ENCODE measurements around the gene ORAI3.

ORAI3 gene

DNA sequence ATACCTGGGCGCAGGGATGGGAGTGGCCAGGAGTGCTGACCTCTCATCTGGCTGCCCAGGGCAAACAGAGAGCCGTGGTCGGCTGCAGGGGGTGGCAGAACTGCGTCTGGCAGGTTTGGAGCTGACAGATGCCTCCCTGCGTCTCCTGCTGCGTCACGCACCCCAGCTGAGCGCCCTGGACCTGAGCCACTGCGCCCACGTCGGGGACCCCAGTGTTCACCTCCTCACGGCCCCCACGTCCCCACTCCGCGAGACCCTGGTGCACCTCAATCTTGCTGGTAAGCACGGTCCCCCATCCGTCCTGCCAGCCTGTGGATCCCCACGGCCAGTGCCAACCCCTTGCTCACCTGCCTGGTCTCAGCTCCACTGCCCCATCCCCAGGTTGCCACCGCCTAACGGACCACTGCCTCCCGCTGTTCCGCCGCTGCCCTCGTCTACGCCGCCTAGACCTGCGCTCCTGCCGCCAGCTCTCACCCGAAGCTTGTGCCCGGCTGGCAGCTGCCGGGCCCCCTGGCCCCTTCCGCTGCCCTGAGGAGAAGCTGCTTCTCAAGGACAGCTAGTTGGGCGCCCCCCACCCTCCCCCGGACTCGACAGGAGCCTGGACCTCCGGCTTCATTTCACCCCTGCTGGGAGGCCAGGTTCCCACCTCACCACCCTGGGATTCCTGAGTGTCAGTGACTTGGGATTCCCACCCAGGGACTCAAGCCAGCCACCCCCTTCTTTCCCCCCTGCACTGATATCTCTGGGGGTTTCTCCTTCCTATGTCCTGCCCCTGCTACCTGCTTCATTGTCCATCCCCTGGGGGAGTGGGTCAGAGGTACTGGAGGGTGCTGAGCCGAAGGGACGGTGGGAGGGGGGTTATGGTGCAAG, 2.0 kb upstream of the ORAI3 start:
- H3K4me3 ChIP-seq (ENCODE audit: low read depth, low read length), result no peak overlapping the region

DNA sequence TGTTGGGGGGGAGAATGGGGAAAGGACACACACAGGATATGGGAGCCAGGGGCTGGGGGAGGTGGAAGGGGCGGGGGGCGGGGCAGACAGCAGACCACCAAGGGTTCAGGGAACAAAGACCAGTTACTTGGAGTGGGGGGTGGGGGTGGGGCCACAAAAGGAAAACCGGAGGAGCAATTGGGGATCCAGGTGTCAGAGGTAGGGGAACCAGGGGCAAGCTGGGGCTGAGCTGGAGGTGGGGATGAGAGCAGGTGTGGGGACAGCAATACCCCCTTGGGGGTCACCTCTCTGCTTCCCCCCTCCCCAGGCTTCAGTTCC, 1.4 kb upstream of the ORAI3 start:
- H3K4me3 ChIP-seq (ENCODE audit: low read depth, low read length), result peak overlapping the region; percentile 36

DNA sequence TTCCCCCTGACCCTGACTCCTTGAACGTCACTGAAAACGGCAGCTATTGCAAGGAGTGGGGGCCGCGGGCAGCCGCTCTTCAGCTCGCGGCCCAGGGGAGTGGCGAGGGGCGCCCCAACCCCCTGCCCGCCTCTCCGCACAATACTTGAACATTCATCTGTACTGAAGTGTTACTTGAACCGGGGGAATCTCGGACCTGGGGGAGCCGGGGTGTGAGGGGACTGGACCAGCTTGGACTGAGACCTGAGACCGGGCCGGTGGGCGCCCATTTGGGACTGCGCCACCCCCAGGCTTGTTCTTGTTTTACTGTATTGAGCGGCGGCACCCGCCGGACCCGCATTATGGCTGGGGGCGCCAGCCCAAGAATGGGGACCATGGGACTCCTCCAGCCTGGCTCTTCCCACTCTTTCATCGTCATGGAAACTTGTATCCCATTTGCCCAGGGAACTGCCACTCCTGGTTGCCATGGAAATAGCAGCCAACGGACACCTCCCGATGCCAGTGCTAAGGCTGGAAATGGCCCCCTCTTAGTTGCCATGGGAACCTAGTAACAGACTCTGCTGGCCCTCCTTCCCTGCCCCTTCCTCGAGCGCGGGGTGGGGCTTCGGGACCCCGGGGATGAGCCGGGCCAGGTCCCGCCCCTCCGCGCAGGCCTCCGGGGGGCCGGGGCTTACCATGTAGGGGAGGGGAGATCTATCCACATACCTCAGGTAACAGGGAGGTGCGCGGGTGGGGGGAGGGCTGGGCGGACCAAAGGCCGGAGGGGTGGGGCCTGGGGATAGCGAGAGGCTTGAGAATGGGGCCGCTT, 805 bp upstream of the ORAI3 start:
- peak overlapping the region; percentile 36 for H3K4me3 ChIP-seq (ENCODE audit: low read depth, low read length)

DNA sequence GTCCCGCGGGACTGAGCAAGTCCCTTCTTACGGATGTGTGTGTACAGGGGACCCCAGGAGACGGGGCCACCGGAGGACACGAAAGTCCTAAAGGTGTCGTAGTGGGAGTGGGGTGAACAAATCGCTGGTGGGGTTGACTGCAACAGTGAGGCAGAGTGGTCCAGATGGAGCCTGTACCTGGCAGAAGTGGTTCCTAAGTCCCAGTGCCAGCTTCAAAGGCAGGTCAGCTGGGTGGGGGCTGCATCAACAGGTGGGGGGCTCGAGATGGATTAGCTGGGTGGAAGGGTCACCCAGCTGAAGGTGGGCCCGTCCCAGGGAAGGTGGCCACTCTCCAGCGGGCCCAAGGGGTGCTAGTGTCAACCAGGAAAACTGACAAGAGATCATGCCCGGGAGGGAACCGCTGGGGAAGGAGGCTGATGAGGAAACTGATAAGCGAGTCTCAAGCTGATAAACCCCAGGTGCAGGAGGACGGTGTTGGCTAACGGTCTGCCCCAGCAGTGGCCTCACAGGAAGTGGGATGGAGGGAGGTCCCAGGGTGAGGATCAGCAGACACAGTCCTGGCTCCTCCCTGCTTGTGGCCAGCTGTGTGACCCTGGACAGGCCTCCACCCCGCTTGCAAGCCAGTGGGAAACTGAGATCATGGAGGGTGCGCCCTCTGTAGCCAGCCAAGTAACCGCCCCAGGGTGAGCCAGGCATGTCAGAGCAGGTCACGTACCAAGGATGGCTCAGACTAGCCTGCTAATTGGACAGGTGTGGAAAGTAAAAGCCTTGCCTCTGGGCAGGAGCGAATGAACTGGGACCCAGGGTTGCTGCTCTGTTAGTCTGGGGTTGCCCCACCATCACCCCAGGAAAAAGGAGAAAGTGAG, 1.0 kb downstream of the ORAI3 start:
- peak overlapping the region; percentile 43 for H3K4me3 ChIP-seq (ENCODE audit: low read depth, low read length)

DNA sequence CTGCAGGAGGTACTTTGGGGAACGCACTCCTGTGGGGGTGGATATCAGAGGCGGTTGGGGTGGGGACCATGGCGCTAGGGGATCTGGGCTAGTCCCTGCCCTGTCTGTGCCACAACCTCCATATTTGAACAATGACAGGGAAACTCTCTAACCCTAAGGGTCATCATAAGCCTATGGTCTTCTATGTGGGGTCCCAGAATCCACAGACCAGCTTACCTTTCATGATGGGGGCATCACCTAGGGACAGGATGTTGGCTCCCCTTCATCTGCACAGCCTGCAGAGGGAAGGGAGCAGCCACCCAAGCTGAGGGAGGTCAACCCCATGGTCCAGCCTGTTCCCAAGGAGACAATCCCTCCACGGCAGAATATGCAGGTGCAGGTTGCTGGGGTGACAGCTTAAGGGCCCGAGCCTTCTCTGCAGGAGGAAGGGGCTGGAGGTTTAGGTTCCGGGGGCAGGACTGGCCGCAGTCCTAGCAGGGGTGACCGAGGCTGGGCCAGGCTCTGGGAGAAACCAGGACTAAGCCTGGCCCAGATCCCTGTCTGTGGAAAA, 1.7 kb downstream of the ORAI3 start:
- no peak overlapping the region for H3K4me3 ChIP-seq (ENCODE audit: low read depth, low read length)

DNA sequence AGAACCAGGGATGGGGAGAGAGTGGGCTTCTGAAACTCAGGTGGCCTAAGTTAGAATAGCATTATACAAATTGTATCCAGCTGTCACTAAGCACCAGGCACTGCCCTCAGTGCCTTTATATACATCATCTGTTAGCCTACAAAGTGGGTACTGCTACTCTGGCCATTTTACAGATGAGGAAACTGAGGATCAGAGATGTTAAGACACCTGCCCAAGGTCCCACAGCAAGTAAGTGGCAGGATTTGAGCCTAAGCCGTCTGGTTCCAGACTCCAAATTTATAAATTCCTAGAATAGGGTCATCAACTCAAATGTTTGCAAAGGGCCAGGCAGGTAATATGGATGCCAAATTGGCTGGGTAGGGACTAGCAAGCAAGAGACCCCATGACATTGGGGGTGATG, 2.3 kb downstream of the ORAI3 start:
- H3K4me3 ChIP-seq (ENCODE audit: low read depth, low read length), result no peak overlapping the region

DNA sequence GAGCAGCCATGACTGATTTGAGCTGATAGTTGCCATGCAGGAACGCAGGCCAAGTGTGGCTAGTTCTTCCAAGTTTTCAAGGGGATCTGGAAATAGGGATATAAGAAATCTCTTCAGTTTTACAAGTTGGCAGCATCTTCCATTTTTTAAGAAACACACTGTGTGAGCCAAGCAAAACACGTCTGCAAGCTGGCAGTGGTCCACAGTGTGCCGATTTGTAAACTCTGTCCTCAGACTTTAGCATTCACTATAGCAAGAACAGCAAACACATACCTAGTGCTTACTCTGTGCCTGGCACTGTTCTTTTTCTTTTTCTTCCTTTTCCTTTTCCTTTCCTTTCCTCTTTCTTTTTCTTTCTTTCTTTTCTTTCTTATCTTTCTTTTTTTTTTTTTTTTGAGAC, 2.9 kb downstream of the ORAI3 start:
- H3K4me3 ChIP-seq (ENCODE audit: low read depth, low read length), result no peak overlapping the region

DNA sequence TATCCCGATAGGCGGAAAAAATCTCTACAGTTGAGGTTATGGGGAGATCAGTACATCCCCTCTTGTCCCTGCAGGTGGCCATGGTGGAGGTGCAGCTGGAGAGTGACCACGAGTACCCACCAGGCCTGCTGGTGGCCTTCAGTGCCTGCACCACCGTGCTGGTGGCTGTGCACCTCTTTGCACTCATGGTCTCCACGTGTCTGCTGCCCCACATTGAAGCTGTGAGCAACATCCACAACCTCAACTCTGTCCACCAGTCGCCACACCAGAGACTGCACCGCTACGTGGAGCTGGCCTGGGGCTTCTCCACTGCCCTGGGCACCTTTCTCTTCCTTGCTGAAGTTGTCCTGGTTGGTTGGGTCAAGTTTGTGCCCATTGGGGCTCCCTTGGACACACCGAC, 4.2 kb downstream of the ORAI3 start:
- H3K4me3 ChIP-seq (ENCODE audit: low read depth, low read length), result no peak overlapping the region

DNA sequence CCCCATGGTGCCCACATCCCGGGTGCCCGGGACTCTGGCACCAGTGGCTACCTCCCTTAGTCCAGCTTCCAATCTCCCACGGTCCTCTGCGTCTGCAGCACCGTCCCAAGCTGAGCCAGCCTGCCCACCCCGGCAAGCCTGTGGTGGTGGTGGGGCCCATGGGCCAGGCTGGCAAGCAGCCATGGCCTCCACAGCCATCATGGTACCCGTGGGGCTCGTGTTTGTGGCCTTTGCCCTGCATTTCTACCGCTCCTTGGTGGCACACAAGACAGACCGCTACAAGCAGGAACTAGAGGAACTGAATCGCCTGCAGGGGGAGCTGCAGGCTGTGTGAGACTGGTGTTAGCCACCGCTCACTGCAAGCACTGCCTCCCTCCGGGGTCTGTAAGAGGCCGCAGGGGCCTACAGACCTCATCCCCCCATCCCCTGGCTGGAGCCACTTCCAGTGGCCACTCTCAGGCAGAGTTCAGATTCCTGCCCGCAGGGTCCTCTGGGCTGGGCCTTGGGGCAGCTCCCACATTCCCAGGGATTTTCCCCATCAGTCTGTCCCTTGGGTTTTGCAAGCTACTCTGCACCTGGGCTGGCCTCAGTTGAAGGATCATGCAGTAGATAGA, 4.8 kb downstream of the ORAI3 start:
- H3K4me3 ChIP-seq (ENCODE audit: low read depth, low read length), result no peak overlapping the region

DNA sequence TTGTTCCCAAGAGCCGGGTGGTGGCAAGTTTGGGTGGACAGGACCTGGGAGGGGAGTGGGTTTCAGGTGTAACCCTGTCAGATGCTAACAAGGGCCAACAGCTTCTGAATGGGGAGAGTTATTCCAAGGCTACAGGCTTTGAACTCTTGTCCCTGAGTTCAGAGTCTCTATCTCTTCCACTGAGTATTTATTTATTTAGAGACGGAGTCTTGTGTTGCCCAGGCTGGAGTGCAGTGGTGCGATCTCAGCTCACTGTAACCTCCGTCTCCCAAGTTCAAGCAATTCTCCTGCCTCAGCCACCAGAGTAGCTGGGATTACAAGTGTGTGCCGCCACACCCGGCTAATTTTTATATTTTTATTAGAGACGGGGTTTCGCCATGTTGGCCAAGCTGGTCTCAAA, 6.1 kb downstream of the ORAI3 start:
- no peak overlapping the region for H3K4me3 ChIP-seq (ENCODE audit: low read depth, low read length)

DNA sequence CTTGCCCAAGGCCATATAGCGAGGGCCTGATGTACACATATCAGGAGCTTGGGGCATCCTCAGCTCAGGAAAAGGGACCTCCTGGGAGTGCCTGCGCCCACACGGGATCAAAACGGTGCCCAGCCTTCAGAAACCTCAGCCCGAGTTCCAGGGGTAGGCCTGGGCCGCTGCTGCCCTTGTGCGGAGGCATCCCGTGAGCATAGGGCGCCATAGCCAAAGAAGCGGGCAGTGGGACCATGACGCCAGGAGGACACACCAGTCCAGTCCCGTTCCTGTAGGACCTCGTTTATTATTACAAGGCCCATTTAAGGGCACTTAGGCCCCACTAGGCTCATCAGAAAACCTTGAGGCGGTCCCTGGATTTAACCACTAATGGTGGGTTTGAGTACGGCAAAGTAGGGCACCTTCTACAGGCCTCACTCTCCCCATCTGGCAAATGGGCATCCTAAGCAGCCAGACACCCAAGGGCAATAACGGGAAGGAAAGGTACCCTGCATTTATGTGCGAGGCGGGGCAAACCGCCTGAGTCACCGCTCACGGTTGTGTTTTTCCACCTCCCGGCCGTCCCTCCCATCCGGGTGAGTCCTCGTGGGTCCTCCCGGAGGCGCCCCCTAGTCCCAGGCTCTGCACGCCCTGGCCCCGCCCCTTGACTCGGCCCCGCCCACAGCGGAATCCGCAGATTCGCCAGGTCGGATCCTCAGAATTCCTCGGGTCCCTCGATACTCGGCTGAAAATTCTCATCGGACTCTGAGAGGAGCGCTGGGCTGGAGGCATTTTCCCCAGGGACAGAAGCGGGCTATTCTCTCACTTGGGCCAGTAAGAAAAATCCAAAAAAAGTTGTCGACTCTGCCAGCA, 8.0 kb downstream of the ORAI3 start:
- peak overlapping the region; percentile 89 for H3K4me3 ChIP-seq (ENCODE audit: low read depth, low read length)

DNA sequence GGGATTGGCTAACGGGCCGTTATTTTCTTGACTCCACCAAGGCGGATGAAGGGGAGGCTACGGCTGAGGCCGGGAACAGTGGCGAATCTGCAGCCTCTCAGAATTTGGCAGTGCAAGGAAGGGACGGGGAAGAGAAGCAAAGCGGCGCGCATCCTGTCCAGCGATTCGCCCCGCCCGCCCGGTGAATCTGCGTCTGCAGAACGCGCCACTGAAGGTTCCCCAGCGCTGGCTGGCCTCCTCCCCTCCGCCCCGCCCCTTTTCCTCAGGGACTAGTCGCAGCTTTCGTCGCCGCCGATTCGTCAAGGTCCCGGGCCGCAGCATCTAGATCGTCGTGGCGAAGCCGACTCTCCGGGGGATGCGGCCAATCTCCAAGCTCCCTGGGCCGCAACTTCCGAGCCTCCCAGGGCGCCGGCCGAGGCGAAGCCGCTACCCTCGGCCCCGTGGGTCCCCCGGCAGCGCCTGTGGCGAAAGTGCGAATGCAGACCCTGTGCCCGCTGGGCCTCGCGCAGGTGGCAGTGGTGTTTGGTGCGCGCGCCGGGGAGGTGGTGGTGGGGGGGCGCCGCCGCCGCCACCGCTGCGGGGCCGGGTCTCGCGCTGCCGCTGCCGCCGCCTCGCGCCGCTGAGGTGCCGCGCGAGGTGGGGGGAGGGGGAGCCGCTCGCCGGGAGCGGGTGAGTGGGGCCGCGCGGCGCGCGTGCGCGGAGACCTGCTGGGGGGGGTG, 8.7 kb downstream of the ORAI3 start, which contains the start of gene SETD1A:
SETD1A (plus strand) TSS at position 299 of the 719 bp plus-strand sequence. CDS start 978 bp downstream, outside the sequence.
- peak within 1 kb of the TSS; percentile 89 for H3K4me3 ChIP-seq (ENCODE audit: low read depth, low read length)

DNA sequence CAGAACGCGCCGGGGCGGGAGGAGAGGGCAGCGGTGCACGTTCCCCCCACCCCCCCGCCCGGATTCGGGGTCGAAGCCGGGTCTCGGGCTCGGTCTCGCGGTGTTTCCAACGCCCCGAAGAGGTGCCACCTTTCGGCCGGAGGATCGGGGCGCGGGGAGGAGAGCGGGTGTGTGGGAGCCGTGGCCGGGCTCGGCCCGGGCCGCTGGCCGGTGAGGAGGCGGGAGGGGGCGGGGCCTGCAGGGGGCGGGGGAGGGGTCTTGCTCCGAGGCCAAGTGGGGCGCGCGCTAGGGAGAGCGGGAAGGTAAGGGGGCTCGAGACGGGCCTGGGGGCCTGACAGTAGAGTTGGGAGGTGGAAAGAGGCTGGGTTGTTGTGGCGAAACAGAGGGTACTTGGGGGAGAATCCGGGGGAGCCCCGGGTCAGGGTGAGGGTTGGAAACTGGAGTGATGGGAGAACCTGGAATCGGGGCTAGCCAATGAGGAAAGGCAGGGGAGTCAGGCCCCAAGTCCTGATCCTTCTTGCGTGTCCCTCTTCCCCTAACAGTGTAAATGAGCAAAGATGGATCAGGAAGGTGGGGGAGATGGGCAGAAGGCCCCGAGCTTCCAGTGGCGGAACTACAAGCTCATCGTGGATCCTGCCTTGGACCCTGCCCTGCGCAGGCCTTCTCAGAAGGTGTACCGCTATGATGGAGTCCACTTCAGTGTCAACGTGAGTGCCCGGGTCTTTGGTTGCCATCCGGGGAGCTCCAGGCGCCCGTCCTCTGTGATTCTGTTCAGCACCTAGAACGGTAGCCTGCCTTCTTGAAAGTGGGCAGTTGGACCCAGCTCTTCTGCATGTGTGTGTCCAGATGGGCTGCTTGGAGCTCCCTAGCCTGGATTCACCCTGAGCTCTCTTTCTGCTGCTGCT, 9.6 kb downstream of the ORAI3 start:
- peak overlapping the region; percentile 89 for H3K4me3 ChIP-seq (ENCODE audit: low read depth, low read length)

DNA sequence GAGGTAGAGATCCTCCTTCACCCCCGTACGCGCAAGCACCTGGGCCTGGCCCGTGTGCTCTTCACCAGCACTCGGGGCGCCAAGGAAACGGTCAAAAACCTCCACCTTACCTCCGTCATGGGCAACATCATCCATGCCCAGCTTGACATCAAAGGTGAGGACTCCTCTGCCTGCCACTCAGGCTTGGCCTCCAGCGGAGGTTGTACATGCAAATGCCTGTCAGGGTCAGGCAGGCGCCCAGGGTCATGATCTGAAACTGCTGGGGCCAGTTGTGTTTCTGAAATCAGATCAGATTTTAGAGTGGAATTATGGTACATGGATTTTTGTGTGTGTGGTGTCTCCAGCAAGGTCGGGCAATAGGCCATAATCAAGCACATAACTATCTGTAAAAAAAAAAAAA, 12.5 kb downstream of the ORAI3 start:
- no peak overlapping the region for H3K4me3 ChIP-seq (ENCODE audit: low read depth, low read length)

DNA sequence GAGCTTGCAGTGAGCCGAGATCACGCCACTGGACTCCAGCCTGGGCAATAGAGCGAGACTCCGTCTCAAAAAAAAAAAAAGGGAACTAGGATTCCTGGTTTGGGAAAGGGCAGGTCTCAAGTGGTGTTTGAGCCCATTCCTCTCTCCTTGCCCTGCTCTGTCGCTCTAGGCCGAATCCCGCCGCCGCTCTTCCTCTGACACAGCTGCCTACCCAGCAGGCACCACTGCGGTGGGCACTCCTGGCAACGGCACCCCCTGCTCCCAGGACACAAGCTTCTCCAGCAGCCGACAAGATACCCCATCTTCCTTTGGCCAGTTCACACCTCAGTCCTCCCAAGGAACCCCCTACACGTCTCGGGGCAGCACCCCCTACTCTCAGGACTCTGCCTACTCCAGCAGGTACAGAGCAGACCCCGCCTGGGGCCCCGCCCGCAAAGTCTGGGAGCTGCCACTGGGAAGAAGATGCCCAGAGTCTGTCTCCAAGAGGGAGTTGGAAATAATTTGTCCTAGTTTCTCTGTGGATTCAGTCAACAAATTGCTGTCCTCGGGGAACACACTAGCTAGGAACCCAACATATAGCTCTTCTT, 15.2 kb downstream of the ORAI3 start:
- H3K4me3 ChIP-seq (ENCODE audit: low read depth, low read length), result no peak overlapping the region

DNA sequence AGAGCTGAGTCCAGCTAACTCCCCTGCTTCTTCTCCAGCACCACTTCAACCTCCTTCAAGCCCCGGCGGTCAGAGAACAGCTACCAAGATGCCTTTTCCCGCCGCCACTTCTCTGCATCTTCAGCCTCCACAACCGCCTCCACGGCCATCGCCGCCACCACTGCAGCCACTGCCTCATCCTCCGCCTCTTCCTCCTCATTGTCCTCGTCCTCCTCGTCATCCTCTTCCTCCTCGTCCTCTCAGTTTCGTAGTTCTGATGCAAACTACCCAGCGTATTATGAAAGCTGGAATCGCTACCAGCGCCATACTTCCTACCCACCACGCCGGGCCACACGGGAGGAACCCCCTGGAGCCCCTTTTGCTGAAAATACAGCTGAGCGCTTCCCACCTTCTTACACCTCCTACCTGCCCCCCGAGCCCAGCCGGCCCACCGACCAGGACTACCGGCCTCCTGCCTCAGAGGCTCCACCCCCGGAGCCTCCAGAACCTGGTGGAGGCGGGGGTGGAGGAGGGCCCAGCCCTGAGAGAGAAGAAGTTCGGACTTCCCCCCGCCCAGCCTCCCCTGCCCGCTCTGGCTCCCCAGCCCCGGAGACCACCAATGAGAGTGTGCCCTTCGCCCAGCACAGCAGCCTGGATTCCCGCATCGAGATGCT, 15.8 kb downstream of the ORAI3 start:
- no peak overlapping the region for H3K4me3 ChIP-seq (ENCODE audit: low read depth, low read length)

DNA sequence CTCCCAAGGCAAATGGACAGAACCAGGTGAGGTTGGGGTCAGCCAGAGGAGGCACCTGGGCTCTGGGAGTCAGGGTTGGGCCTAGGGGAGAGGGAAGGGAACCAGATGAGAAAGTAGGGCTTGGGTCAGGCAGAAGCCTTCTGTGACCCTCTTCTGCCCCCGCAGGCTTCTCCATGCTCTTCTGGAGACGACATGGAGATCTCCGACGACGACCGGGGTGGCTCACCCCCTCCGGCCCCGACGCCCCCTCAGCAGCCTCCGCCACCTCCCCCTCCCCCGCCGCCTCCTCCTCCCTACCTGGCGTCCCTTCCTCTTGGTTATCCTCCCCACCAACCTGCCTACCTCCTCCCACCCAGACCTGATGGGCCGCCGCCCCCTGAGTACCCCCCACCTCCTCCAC, 16.6 kb downstream of the ORAI3 start:
- no peak overlapping the region for H3K4me3 ChIP-seq (ENCODE audit: low read depth, low read length)

Data from iPS-11a (cell line).